Measurements from ENCODE around the gene LLGL2.

Gene LLGL2

DNA sequence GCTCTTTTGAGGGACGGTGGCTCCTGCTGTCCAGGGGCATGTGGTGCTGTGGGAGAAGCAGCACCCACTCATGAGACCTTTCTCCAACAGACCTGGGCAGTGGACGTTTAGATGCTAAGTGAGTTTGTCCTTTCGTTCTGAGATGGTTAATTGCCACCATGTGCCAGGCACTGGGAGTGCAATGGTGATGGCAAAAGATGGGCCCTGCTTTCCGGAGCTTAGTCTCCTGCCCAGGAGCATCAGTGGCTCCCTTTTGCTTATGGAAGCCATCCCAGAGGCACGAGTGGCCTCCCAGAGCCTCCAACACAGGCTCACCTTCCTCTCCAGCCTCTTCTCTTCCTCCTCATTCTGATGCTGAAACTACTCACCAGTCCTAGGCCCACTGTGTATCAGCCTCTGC lies 38.5 kb upstream of the LLGL2 start:
- Mint-ChIP-seq H3K36me3 (ENCODE audit: low read depth) (peaks cover 54% of the 10 kb centered on the region), H3K27me3 (no peaks in the 10 kb centered on the region), H3K4me3 (peak overlapping the region; percentile 71), H3K9me3 (no peaks in the 10 kb centered on the region), H3K4me1 (ENCODE audit: low read depth) (peaks cover 46% of the 10 kb centered on the region), H3K27ac (peak overlapping the region; percentile 92)
- intact Hi-C loops (cut with micrococcal nuclease) = loop anchor here (2.0 kb wide), 1 partner anchor 60 kb away; no protein-coding TSS in a partner anchor

DNA sequence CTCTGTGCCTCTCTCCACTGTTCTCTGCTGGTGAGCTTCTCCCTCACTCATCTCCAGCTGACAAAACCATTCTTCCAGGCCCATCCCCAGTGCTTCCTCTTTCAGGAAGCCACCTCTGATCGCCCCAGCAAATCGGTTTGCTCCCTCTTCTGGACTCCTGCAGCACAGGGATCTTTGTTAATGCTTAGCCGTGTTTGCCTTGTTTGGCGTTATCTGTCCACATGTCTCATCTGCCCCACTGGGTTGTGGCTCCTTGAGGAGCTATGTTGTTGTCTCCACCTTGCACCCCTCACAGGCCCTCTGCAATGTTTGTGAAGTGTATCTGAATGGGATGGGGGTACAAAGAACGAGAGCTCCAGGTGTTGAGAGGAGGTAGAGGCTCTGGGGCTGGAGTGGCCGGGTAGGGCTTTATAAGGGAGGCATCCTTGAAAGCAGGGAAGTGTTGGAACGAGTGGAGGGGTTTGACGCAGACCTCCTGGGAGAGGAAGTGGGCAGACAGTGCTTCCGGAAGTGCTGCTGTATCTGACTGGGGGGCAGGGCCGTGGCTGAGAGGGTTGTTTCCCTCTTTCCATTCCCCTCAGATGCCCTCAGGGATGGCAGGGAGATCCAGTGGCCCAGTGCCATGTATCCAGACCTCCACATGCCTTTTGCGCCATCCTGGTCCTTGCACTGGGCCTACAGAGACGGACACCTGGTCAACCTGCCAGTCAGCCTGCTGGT lies 38.0 kb upstream of the LLGL2 start:
- H3K27ac Mint-ChIP-seq = peak overlapping the region; percentile 92
- no peaks in the 10 kb centered on the region for H3K9me3 Mint-ChIP-seq
- peaks cover 60% of the 10 kb centered on the region for H3K36me3 Mint-ChIP-seq (ENCODE audit: low read depth)
- peaks cover 46% of the 10 kb centered on the region for H3K4me1 Mint-ChIP-seq (ENCODE audit: low read depth)
- peak overlapping the region; percentile 66 for H3K4me3 Mint-ChIP-seq
- intact Hi-C loops (cut with micrococcal nuclease) = loop anchor here (2.0 kb wide), 1 partner anchor 61 kb away; no protein-coding TSS in a partner anchor
- H3K27me3 Mint-ChIP-seq = no peaks in the 10 kb centered on the region

DNA sequence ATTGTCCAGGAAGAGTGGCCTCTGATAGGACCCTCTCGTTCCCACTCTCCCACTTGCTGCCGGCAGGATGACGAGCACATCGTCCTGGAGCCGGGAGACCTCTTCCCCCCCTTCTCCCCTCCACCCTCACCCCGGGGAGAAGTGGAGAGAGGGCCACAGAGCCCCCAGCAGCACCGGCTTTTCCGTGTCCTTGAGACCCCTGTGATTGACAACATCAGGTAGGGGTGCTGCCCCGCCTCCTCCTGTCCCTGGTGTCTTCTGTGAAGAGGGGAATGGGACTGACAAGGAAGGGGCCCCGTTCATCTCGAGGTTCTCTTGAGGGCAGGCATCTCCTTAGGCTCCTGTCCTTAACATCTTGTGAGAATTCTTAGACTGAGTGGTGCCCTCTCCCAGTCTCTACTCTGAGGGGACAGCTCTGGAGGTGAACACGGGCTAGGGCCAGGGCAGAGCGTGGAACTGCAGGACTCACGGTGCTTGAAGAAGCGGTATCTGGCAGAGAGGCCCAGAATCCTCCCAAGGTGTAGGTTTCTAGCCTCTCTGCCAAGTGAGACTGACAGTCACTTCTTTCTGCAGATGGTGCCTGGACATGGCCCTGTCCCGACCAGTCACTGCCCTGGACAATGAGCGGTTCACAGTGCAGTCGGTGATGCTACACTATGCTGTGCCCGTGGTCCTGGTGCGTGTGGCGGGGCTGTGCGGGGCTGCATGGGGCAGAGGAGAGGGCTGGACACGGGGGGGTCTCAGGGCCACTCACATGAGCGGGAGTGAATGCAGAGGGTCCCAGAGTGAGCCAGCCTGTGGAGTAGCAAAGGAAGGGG lies 36.6 kb upstream of the LLGL2 start:
- peak overlapping the region; percentile 92 for H3K27ac Mint-ChIP-seq
- peaks cover 64% of the 10 kb centered on the region for H3K36me3 Mint-ChIP-seq (ENCODE audit: low read depth)
- intact Hi-C loops (cut with micrococcal nuclease) = no loop called here
- H3K4me1 Mint-ChIP-seq (ENCODE audit: low read depth) = peaks cover 46% of the 10 kb centered on the region
- H3K4me3 Mint-ChIP-seq = no peak overlapping the region
- H3K27me3 Mint-ChIP-seq = no peaks in the 10 kb centered on the region
- H3K9me3 Mint-ChIP-seq = no peaks in the 10 kb centered on the region

DNA sequence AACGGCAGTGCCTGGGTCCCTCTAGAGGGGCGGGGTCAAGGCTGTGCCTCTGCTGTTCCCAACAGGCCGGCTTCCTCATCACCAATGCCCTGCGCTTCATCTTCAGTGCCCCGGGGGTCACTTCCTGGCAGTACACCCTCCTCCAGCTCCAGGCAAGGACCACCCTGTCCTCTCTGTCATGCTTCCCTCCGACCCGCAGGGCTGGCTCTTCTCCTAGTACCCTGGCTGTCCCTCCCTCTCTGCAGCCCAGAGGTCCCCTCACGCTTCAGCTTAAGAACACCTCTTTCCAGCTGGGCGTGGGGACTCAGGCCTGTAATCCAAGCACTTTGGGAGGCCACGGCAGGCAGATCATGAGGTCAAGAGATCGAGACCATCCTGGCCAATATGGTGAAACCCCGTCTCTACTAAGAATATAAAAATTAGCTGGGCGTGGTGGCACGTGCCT lies 36.0 kb upstream of the LLGL2 start:
- Mint-ChIP-seq H3K36me3 (ENCODE audit: low read depth) (peaks cover 69% of the 10 kb centered on the region), H3K4me1 (ENCODE audit: low read depth) (peaks cover 46% of the 10 kb centered on the region), H3K27ac (peak overlapping the region; percentile 92), H3K4me3 (no peak overlapping the region), H3K9me3 (no peaks in the 10 kb centered on the region), H3K27me3 (no peaks in the 10 kb centered on the region)
- intact Hi-C loops (cut with micrococcal nuclease) = no loop called here

DNA sequence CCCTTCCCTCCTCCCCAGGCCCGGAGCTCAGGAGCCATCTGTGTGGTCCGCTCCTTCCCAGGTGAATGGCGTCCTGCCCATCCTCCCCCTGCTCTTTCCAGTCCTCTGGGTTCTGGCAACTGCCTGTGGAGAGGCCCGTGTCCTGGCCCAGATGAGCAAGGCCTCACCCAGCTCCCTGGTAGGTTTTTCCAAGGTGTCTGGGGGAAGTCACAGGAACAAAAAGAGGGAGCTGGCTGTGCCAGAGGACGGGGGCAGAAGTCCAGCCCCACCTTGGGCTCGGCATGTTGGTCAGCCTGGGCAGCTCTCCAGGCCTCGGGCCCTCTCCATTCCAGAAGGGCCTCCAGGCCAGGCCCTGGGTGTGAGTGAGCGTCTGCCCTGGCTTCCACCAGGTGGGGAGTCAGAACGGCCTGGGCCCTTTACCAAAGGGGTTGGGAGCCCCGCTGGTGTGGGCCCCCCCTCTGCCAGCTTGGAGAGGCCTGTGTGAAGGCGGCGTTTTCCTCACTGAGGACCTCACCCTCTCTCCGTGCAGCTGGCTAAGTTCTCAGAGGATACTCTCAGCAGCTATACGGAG lies 35.2 kb upstream of the LLGL2 start:
- H3K27me3 Mint-ChIP-seq = no peaks in the 10 kb centered on the region
- no peaks in the 10 kb centered on the region for H3K9me3 Mint-ChIP-seq
- H3K27ac Mint-ChIP-seq = no peak overlapping the region
- H3K36me3 Mint-ChIP-seq (ENCODE audit: low read depth) = peaks cover 76% of the 10 kb centered on the region
- H3K4me1 Mint-ChIP-seq (ENCODE audit: low read depth) = peaks cover 41% of the 10 kb centered on the region
- H3K4me3 Mint-ChIP-seq = no peak overlapping the region
- intact Hi-C loops (cut with micrococcal nuclease) = no loop called here

DNA sequence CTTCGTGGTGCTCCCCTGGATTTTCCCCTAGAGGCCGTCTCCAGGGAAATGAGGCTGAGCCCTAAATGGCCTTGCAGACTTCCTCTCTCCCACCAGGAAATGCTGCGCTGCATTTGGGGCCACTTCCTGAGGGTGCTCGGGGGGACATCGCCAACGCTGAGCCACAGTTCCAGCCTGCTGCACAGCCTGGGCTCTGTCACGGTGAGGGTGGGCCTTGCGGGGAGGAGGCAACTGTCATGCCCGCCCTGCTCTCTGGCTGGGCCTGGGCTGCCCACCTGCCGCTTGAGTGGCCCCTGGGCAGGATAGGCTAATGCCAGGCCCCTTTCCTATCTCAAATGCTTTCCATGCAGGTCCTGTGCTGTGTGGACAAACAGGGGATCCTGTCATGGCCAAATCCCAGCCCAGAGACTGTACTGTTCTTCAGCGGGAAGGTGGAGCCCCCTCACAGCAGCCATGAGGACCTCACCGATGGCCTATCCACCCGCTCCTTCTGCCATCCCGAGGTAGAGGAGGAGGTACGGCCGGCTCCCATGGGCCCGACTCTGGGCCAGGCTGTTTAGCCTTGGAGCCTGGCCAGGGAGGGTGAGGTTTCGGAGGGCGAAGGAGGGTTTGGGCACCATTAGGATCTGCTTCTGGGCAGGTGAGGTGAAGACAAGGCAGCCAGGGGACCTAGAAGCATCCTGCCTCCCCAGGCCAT lies 34.4 kb upstream of the LLGL2 start:
- Mint-ChIP-seq H3K4me1 (ENCODE audit: low read depth) (peaks cover 32% of the 10 kb centered on the region), H3K9me3 (no peaks in the 10 kb centered on the region), H3K36me3 (ENCODE audit: low read depth) (peaks cover 81% of the 10 kb centered on the region), H3K4me3 (no peak overlapping the region), H3K27me3 (no peaks in the 10 kb centered on the region), H3K27ac (no peak overlapping the region)
- intact Hi-C loops (cut with micrococcal nuclease) = no loop called here

DNA sequence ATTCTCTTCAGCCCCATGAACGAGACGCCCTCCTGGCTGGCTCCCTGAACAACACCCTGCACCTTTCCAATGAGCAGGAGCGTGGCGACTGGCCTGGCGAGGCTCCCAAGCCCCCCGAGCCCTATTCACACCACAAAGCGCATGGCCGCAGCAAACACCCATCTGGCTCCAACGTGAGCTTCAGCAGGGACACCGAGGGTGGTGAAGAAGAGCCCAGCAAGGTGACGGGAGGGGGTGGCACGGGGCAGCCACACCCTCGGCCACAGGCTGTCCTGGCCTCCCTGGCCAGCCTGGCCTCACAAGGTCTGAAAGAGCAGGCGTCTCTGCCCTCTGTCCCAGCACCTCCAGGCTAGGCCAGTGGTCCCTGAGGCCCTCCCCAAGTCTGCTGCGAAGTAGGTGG lies 33.8 kb upstream of the LLGL2 start:
- no peak overlapping the region for H3K4me3 Mint-ChIP-seq
- H3K27me3 Mint-ChIP-seq = no peaks in the 10 kb centered on the region
- peaks cover 82% of the 10 kb centered on the region for H3K36me3 Mint-ChIP-seq (ENCODE audit: low read depth)
- no peaks in the 10 kb centered on the region for H3K9me3 Mint-ChIP-seq
- no peak overlapping the region for H3K27ac Mint-ChIP-seq
- H3K4me1 Mint-ChIP-seq (ENCODE audit: low read depth) = peaks cover 27% of the 10 kb centered on the region
- intact Hi-C loops (cut with micrococcal nuclease) = no loop called here

DNA sequence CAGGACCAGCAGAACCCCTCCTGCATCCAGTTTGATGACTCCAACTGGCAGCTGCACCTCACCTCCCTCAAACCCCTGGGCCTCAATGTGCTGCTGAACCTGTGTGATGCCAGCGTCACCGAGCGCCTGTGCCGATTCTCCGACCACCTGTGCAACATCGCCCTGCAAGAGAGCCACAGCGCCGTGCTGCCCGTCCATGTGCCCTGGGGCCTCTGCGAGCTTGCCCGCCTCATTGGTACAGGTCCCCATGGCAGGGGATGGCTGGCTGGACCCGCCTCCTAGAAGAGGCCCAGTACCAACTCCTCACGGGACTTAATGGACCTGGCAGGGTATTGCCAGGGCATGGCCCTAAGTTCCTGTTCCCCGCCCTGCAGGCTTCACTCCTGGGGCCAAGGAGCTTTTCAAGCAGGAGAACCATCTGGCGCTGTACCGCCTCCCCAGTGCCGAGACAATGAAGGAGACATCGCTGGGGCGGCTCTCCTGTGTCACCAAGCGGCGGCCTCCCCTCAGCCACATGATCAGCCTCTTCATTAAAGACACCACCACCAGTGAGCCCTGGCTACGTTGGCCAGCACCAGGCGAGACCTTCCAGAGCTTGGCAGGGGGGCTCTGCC lies 32.8 kb upstream of the LLGL2 start:
- H3K27ac Mint-ChIP-seq = no peak overlapping the region
- intact Hi-C loops (cut with micrococcal nuclease) = no loop called here
- no peaks in the 10 kb centered on the region for H3K9me3 Mint-ChIP-seq
- H3K36me3 Mint-ChIP-seq (ENCODE audit: low read depth) = peaks cover 91% of the 10 kb centered on the region
- H3K27me3 Mint-ChIP-seq = no peaks in the 10 kb centered on the region
- peaks cover 17% of the 10 kb centered on the region for H3K4me1 Mint-ChIP-seq (ENCODE audit: low read depth)
- H3K4me3 Mint-ChIP-seq = no peak overlapping the region

DNA sequence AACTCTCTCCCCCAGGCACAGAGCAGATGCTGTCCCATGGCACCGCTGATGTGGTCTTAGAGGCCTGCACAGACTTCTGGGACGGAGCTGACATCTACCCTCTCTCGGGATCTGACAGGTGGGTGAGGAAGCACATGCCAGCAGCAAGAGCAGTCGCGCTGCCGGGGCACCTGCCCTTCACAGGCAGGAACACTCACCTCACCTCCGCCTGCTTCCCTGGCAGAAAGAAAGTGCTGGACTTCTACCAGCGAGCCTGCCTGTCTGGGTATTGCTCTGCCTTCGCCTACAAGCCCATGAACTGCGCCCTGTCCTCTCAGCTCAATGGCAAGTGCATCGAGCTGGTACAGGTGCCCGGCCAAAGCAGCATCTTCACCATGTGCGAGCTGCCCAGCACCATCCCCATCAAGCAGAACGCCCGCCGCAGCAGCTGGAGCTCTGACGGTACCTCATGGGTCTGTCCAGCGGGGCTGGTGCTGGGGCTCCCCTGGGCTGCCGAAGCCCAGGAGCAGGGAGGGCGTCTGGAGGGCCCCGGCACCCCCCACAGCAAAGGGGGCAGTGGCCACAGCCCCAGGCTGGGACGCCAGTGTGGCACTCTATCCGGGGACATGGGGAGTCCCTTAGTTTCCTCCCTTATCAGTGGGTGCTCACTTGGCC lies 31.9 kb upstream of the LLGL2 start:
- intact Hi-C loops (cut with micrococcal nuclease) = no loop called here
- peaks cover 100% of the 10 kb centered on the region for H3K36me3 Mint-ChIP-seq (ENCODE audit: low read depth)
- peaks cover 7% of the 10 kb centered on the region for H3K4me1 Mint-ChIP-seq (ENCODE audit: low read depth)
- H3K27ac Mint-ChIP-seq = no peak overlapping the region
- no peak overlapping the region for H3K4me3 Mint-ChIP-seq
- H3K9me3 Mint-ChIP-seq = no peaks in the 10 kb centered on the region
- no peaks in the 10 kb centered on the region for H3K27me3 Mint-ChIP-seq

DNA sequence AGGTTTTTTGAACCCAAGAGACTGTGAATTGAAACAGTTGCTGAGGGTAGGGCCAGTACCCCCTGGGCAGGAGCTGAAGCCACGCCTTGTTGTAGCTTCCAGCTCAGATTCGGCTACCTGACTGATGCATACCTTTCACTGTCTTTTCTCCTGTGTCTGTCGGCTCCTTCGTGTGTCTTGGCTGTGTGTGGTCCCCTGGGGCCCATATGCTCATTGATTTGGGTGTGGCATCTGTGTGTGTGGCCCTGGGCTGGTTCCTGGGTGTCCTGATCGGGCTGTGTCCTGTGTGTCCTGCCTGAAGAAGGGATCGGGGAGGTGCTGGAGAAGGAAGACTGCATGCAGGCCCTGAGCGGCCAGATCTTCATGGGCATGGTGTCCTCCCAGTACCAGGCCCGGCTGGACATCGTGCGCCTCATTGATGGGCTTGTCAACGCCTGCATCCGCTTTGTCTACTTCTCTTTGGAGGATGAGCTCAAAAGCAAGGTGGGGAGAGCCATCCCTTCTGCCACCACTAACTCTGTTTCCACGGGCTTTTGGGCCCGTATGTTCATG lies 31.1 kb upstream of the LLGL2 start:
- Mint-ChIP-seq H3K36me3 (ENCODE audit: low read depth) (peaks cover 100% of the 10 kb centered on the region), H3K4me1 (ENCODE audit: low read depth) (peaks cover 4% of the 10 kb centered on the region), H3K27me3 (no peaks in the 10 kb centered on the region), H3K4me3 (no peak overlapping the region), H3K9me3 (no peaks in the 10 kb centered on the region), H3K27ac (no peak overlapping the region)
- intact Hi-C loops (cut with micrococcal nuclease) = no loop called here

DNA sequence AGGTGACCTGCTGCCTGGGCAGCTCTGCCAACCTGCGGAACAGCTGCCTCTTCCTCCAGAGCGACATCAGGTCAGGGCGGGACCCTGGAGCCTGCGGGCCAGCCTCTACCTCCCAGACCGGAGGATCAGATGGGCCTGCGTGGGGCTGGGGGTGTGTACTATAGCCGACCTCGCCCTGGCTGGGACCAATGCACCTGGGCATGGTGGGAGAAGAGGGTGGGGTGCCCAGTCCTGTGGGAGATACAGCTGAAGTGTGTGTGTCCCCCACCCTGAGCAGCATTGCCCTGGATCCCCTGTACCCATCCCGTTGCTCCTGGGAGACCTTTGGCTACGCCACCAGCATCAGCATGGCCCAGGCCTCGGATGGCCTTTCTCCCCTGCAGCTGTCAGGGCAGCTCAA lies 29.5 kb upstream of the LLGL2 start:
- Mint-ChIP-seq H3K27ac (no peak overlapping the region), H3K4me3 (no peak overlapping the region), H3K27me3 (no peaks in the 10 kb centered on the region), H3K9me3 (no peaks in the 10 kb centered on the region), H3K4me1 (ENCODE audit: low read depth) (no peaks in the 10 kb centered on the region), H3K36me3 (ENCODE audit: low read depth) (peaks cover 98% of the 10 kb centered on the region)
- intact Hi-C loops (cut with micrococcal nuclease) = no loop called here

DNA sequence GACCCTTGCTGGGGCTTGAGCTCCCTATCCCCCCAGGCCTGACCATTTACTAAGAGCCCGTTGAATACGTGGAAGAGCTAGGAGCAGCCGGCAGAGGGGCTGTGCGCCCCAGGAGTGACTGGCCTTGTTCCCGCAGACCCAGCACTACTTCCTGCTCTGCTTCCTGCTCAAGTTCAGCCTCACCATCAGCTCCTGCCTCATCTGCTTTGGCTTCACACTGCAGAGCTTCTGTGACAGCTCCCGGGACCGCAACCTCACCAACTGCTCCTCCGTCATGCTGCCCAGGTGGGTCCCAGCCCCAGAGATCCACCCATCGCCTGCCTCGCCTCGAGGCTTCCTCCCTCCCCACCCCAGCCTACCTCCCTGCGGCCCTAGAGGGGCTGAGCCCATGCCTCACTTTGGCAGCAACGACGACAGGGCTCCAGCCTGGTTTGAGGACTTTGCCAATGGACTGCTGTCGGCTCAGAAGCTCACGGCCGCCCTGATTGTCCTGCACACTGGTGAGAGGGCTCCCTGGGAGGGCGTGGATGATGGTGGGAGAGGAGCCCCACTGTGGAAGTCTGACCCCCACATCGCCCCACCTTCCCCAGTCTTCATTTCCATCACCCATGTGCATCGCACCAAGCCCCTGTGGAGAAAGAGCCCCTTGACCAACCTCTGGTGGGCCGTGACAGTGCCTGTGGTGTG lies 27.3 kb upstream of the LLGL2 start:
- no peaks in the 10 kb centered on the region for H3K4me1 Mint-ChIP-seq (ENCODE audit: low read depth)

More for the DNA sequence above, 27.3 kb upstream of the LLGL2 start:
- intact Hi-C loops (cut with micrococcal nuclease) = no loop called here
- Mint-ChIP-seq H3K4me3 (no peak overlapping the region), H3K9me3 (no peaks in the 10 kb centered on the region), H3K27me3 (no peaks in the 10 kb centered on the region), H3K36me3 (ENCODE audit: low read depth) (peaks cover 76% of the 10 kb centered on the region), H3K27ac (no peak overlapping the region)

Measured in dendritic cell treated with granulocyte-macrophage colony-stimulating factor and Interleukin-4, amounts not matched to agents 40 ng/mL and 50 ng/mL, for 4 days (primary cell).